ENCODE results near the gene SLIT3. TPM values are rescaled to one million over a fixed set of nuclear protein-coding genes. Genes with fewer than 3 reads are reported as not detected.

SLIT3 gene
- total and polyA plus RNA-seq, 4 donors: 4.6 to 48.5 (median 19.8) TPM

DNA sequence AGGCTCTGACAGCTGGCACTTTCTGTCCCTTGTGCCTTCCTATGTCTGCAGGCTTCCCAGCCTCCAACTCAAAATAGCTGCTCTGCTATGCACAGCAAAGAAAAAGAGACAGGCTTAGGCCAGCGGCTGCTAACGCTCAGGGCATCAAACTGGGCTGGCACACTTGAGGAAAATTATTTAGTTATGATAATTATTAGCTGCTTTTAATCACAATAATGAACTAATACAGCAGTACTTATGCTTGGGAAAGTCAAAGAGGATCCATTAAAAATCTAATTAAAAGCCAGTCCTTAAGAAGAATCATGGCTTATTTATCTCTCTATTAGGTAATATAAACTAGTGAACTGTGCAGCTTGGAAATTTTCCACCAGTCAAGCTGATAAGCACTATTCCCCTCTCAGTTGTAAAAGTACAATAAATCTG lies 233.2 kb downstream of the SLIT3 start:
- DNase-seq: peak; percentile 64 to 90 (median 83)

DNA sequence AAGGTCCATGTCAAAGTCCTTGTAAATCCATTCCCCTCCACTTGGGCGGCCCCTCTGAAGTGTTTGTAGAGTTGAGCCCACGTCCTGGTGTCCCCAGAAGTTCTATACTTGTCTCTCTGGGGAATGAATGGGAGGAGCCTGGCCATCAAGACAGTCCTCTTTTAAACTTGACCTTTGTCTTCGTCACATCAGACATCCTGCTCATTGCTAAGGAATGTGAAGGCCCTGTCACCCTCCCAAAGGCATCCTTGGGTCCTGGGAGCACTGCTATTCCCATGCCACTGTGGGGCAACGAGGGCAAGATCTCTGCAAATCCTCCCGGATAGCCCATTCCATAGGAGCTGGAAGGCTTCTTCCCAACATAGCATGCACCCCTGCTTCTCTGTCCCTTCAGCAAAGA lies 235.5 kb downstream of the SLIT3 start:
- no peaks in the 10 kb centered on the region for H3K9me3 ChIP-seq (ENCODE audit: control insufficient read depth in 4 of 4, insufficient read depth in 3 of 4, low read length in 3 of 4)
- no peak for ATAC-seq (ENCODE audit: insufficient read depth, low FRiP score)
- peaks cover 4 to 27% (median 11%) of the 10 kb centered on the region in 5 donors for H3K4me1 ChIP-seq (ENCODE audit: control insufficient read depth in 5 of 5, insufficient read depth in 5 of 5, low read length in 5 of 5)
- TF ChIP-seq, protein P1, sequence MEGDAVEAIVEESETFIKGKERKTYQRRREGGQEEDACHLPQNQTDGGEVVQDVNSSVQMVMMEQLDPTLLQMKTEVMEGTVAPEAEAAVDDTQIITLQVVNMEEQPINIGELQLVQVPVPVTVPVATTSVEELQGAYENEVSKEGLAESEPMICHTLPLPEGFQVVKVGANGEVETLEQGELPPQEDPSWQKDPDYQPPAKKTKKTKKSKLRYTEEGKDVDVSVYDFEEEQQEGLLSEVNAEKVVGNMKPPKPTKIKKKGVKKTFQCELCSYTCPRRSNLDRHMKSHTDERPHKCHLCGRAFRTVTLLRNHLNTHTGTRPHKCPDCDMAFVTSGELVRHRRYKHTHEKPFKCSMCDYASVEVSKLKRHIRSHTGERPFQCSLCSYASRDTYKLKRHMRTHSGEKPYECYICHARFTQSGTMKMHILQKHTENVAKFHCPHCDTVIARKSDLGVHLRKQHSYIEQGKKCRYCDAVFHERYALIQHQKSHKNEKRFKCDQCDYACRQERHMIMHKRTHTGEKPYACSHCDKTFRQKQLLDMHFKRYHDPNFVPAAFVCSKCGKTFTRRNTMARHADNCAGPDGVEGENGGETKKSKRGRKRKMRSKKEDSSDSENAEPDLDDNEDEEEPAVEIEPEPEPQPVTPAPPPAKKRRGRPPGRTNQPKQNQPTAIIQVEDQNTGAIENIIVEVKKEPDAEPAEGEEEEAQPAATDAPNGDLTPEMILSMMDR (IDR thresholded peaks at IDR 0.05; ENCODE audit: control extremely low read depth, extremely low read depth): no peak
- DNase-seq: no peak
- no peaks in the 10 kb centered on the region for H3K36me3 ChIP-seq (ENCODE audit: control insufficient read depth in 4 of 4, insufficient read depth in 4 of 4, low read length in 4 of 4)
- WGBS, 2 donors: 71 to 74% methylated on average over 5 of the region's 5 CpGs
- H3K27me3 ChIP-seq (ENCODE audit: control insufficient read depth in 3 of 3, insufficient read depth in 3 of 3, low read length in 2 of 3): no peaks in the 10 kb centered on the region
- H3K9ac ChIP-seq (ENCODE audit: insufficient read depth in 1 of 2, low read length in 2 of 2): no peak overlapping the region
- no peak overlapping the region for H3K4me3 ChIP-seq
- H3K27ac ChIP-seq (ENCODE audit: low read depth in 1 of 2, low read length in 1 of 2): no peak overlapping the region

More for the DNA sequence above, 233.2 kb downstream of the SLIT3 start:
- no peak overlapping the region for H3K4me3 ChIP-seq
- 66 to 71% methylated on average over 2 of the region's 2 CpGs for WGBS, 2 donors
- H3K9ac ChIP-seq (ENCODE audit: insufficient read depth in 1 of 2, low read length in 2 of 2): no peak overlapping the region
- TF ChIP-seq, protein P1 (IDR thresholded peaks at IDR 0.05; ENCODE audit: control extremely low read depth, extremely low read depth): no peak
- peaks cover 2 to 29% (median 11%) of the 10 kb centered on the region in 5 donors for H3K4me1 ChIP-seq (ENCODE audit: control insufficient read depth in 5 of 5, insufficient read depth in 5 of 5, low read length in 5 of 5)
- no peak overlapping the region for H3K27ac ChIP-seq (ENCODE audit: low read depth in 1 of 2, low read length in 1 of 2)
- ATAC-seq (ENCODE audit: insufficient read depth, low FRiP score): no peak
- no peaks in the 10 kb centered on the region for H3K27me3 ChIP-seq (ENCODE audit: control insufficient read depth in 3 of 3, insufficient read depth in 3 of 3, low read length in 2 of 3)
- no peaks in the 10 kb centered on the region for H3K9me3 ChIP-seq (ENCODE audit: control insufficient read depth in 4 of 4, insufficient read depth in 3 of 4, low read length in 3 of 4)
- H3K36me3 ChIP-seq (ENCODE audit: control insufficient read depth in 4 of 4, insufficient read depth in 4 of 4, low read length in 4 of 4): no peaks in the 10 kb centered on the region

DNA sequence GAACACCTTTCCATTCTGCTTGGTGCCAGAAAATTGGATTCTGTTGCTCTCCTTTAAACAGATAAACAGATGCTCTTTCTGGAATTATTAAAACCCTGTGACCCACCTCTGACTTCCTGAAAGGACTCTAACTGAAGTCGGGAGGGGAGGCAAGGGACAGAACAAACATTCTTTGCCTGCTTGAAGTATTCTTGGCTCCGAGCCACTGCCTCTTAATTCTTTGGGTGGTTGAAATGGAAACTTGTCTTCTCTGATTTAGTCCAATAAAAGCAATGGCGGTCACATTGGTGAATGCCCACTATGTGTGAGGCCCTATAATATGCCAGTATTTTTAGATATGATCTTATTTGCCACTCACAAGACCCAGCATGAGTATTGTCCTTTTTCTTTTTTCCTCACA lies 236.8 kb downstream of the SLIT3 start:
- no peak overlapping the region for H3K9ac ChIP-seq (ENCODE audit: insufficient read depth in 1 of 2, low read length in 2 of 2)
- no peaks in the 10 kb centered on the region for H3K36me3 ChIP-seq (ENCODE audit: control insufficient read depth in 4 of 4, insufficient read depth in 4 of 4, low read length in 4 of 4)
- ATAC-seq (ENCODE audit: insufficient read depth, low FRiP score): no peak
- H3K27ac ChIP-seq (ENCODE audit: low read depth in 1 of 2, low read length in 1 of 2): no peak overlapping the region
- TF ChIP-seq, protein P1 (IDR thresholded peaks at IDR 0.05; ENCODE audit: control extremely low read depth, extremely low read depth): no peak
- peaks cover 4 to 22% (median 11%) of the 10 kb centered on the region in 5 donors for H3K4me1 ChIP-seq (ENCODE audit: control insufficient read depth in 5 of 5, insufficient read depth in 5 of 5, low read length in 5 of 5)
- DNase-seq: peak; percentile 68 to 80 (median 73)
- H3K9me3 ChIP-seq (ENCODE audit: control insufficient read depth in 4 of 4, insufficient read depth in 3 of 4, low read length in 3 of 4): no peaks in the 10 kb centered on the region
- WGBS, 2 donors: 31 to 59% methylated on average over 3 of the region's 3 CpGs
- no peaks in the 10 kb centered on the region for H3K27me3 ChIP-seq (ENCODE audit: control insufficient read depth in 3 of 3, insufficient read depth in 3 of 3, low read length in 2 of 3)
- no peak overlapping the region for H3K4me3 ChIP-seq
